ENCODE data around the gene RNF34.

RNF34 gene

DNA sequence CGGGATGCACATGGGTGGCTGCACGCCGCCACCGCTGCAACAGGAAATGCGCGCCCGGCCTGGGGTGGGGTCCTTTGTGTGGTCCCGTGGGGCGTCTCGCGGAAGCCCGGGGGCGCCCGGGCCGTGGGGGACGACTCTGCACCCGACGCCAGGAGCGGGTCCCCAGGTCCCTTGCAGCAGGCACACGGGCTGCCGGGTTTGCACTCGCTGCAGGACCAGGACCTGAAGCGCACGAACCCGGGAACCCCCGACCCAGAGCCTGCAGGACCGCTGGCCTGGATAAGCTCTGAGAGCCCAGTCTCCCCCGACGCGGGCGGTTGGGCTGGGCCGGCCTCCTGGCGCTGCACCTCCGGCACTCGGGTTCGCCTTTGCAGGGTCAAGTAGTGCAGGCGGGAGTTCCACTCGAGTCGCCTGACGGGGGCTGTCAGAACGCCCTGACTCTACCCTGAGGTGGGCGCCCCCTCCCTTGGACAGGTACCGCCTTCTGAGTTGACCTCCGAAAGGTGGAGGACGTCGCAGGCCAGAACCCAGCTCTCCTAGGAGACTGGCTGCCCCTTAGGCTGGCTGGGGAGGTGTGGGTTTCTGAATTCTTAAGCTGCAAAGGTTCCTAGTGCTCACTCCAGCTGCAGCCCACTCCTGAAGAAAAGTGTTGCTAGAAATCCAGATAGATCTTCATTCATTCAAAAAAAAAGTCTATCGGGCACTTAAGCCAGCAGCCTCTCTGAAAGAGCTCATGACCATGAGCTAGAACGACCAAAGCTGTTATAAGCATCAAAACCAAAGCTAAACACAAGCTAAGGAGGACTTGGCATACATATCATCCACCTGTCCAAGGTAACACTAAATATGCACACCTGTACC is 68.0 kb downstream of the RNF34 start:
- DNase-seq, result no peak

- DNase-seq, result no peak
Observed at GRCh38 chr12:121468499-121468801, 68.5 kb downstream of the RNF34 start.

GRCh38 chr12:121470751-121471150 is 70.8 kb downstream of the RNF34 start:
- no peak for DNase-seq

- no peak for DNase-seq
Observed at GRCh38 chr12:121472150-121472905, 72.4 kb downstream of the RNF34 start.

Measured in activated gamma-delta T cell treated with Interleukin-2 at 50 U/mL for 16 hours (primary cell).